Ishikawa (cell line): ENCODE measurements around the gene SH3BP2.

Experiments
- CEBPB ChIP-seq: IDR thresholded peaks from 2 replicates; pipeline ENCODE4 v1.6.1; 2012
- CREB1 ChIP-seq: IDR thresholded peaks from 2 replicates; pipeline ENCODE4 v1.6.1; 2012; ENCODE audit warnings: low read depth
- EGR1 ChIP-seq: IDR thresholded peaks from 2 replicates; pipeline ENCODE4 v1.6.1; 2012
- EP300 ChIP-seq: IDR thresholded peaks from 2 replicates; pipeline ENCODE4 v1.6.1; 2012; ENCODE audit warnings: borderline replicate concordance
- FOXM1 ChIP-seq: IDR thresholded peaks from 2 replicates; pipeline ENCODE4 v1.6.1; 2012; ENCODE audit warnings: low read depth, borderline replicate concordance
- NFIC ChIP-seq: IDR thresholded peaks from 2 replicates; pipeline ENCODE4 v1.6.1; 2012
- RAD21 ChIP-seq: IDR thresholded peaks from 2 replicates; pipeline ENCODE4 v1.6.1; 2012; ENCODE audit warnings: low read depth
- REST ChIP-seq: IDR thresholded peaks from 2 replicates; pipeline ENCODE4 v1.6.1; 2012; ENCODE audit warnings: low read depth, mild to moderate bottlenecking
- TAF1 ChIP-seq: IDR thresholded peaks from 2 replicates; pipeline ENCODE4 v1.6.1; 2012; ENCODE audit warnings: low read depth, mild to moderate bottlenecking
- TCF12 ChIP-seq: IDR thresholded peaks from 2 replicates; pipeline ENCODE4 v1.6.1; 2012; ENCODE audit warnings: low read depth
- TEAD4 ChIP-seq: IDR thresholded peaks from 2 replicates; pipeline ENCODE4 v1.6.1; 2012
- YY1 ChIP-seq: IDR thresholded peaks from 2 replicates; pipeline ENCODE4 v1.6.1; 2012; ENCODE audit warnings: low read depth
- TF ChIP-seq, protein P1 (sequence below): IDR thresholded peaks from 2 replicates; pipeline ENCODE4 v1.6.1; 2012

- no peak for TF ChIP-seq NFIC
- no peak for TF ChIP-seq TCF12
- no peak for TF ChIP-seq EP300
- no peak for TF ChIP-seq YY1
- TF ChIP-seq CEBPB, result no peak
- no peak for TF ChIP-seq RAD21
- TF ChIP-seq TEAD4, result no peak
- no peak for TF ChIP-seq REST
- no peak for TF ChIP-seq EGR1
- no peak for TF ChIP-seq TAF1
- TF ChIP-seq, protein P1, sequence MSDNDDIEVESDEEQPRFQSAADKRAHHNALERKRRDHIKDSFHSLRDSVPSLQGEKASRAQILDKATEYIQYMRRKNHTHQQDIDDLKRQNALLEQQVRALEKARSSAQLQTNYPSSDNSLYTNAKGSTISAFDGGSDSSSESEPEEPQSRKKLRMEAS, result no peak
- TF ChIP-seq FOXM1, result peak; percentile 42; the same call in 1 of the 2 replicates
- TF ChIP-seq CREB1, result no peak
Observed at GRCh38 chr4:2785613-2786012, 7.3 kb upstream of the SH3BP2 start.
